ENCODE measurements around the gene XBP1.

GRCh38 chr22:28766628-28767027 is 33.7 kb downstream of the XBP1 start:
- TF ChIP-seq CTCF (IDR thresholded peaks at IDR 0.05) (no peak), EZH2 (IDR thresholded peaks at IDR 0.05; ENCODE audit: borderline replicate concordance, insufficient read depth, low read depth, low read length, poor library complexity, severe bottlenecking) (no peak)

Measured in B cell (primary cell).